Astrocyte of the cerebellum (primary cell): ENCODE measurements around the gene TNS3.

ENCODE experiments used
- DNase-seq: peaks from one replicate; pipeline ENCODE4 v3.0.0-alpha.2; 2011; ENCODE audit warnings: low read depth
- H3K4me3 ChIP-seq: 2 replicates; pipeline ENCODE4 v1.5.1; 2011; ENCODE audit warnings: mild to moderate bottlenecking, low read depth, low read length, moderate library complexity
- in situ Hi-C: cut with HindIII; loops from 2 replicates; pipeline ENCODE4 v1.10.0; 2017; ENCODE audit warnings: low sequenced_read_pairs
- TF ChIP-seq, protein P1 (sequence below): IDR thresholded peaks from 2 replicates; pipeline ENCODE4 v1.5.1; 2012; ENCODE audit warnings: low read length, low read depth, moderate library complexity, mild to moderate bottlenecking; ENCODE audit errors: missing control alignments

TNS3 gene

DNA sequence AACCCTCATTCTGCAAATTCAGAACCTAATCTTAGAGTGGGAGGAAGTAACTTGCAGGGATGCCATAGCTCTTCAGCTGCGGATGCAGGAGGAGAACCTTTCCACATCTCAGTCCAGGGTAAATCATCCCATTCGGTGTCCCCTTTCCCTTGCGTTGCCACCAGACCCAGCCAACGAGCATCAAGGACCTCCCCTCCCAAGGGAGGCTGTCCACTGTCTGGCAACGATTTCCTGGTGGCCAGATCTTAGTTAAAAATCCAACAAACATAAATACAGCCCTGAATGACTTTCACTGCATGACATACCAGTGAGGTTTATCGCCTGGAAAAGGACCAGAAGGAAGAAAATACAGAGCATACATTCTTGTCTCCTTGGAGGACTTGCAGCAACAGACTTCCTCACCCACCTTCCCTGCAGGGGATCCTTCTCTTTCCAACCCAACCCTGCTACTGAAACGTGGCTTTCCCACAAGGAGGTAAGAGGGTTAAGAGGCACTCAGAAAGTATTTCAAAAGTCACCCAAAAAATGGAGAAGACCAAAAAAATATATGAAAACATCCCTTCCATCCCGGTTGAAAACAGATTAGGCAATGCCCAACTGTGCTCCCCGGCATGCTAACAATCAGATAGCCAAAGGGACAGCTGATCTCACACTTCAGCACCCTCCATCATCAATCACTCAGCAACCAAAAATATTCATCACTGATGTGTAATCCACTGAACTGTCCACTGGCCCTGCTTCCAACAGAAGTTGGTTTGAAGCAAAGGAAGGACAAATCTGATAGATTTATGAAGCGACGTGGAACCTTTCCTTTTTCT, 206.6 kb downstream of the TNS3 start:
- H3K4me3 ChIP-seq = no peak overlapping the region
- peak; percentile 72 for DNase-seq
- in situ Hi-C loops = no loop called here
- TF ChIP-seq, protein P1, sequence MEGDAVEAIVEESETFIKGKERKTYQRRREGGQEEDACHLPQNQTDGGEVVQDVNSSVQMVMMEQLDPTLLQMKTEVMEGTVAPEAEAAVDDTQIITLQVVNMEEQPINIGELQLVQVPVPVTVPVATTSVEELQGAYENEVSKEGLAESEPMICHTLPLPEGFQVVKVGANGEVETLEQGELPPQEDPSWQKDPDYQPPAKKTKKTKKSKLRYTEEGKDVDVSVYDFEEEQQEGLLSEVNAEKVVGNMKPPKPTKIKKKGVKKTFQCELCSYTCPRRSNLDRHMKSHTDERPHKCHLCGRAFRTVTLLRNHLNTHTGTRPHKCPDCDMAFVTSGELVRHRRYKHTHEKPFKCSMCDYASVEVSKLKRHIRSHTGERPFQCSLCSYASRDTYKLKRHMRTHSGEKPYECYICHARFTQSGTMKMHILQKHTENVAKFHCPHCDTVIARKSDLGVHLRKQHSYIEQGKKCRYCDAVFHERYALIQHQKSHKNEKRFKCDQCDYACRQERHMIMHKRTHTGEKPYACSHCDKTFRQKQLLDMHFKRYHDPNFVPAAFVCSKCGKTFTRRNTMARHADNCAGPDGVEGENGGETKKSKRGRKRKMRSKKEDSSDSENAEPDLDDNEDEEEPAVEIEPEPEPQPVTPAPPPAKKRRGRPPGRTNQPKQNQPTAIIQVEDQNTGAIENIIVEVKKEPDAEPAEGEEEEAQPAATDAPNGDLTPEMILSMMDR = no peak

DNA sequence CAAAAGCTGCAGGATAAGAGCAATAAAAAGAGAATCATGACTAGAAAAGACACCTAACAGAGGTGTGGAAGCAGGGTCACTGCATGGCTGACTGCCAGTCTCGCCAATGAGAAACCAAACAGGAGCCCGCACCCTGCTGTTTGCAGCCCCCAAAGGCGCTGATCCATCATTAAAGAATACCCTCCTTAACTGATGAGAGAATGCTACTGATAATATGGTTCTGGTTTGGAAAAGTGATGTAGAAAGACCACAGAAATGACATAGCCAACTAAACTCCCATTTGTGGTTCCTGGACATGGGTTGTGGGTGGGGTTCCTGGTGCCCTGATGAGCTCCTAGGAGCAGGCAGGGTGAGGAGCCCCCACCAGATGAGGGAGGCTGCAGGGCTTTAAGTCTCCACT, 207.4 kb downstream of the TNS3 start:
- DNase-seq = no peak
- no peak overlapping the region for H3K4me3 ChIP-seq
- TF ChIP-seq, protein P1 = no peak
- in situ Hi-C loops = no loop called here

DNA sequence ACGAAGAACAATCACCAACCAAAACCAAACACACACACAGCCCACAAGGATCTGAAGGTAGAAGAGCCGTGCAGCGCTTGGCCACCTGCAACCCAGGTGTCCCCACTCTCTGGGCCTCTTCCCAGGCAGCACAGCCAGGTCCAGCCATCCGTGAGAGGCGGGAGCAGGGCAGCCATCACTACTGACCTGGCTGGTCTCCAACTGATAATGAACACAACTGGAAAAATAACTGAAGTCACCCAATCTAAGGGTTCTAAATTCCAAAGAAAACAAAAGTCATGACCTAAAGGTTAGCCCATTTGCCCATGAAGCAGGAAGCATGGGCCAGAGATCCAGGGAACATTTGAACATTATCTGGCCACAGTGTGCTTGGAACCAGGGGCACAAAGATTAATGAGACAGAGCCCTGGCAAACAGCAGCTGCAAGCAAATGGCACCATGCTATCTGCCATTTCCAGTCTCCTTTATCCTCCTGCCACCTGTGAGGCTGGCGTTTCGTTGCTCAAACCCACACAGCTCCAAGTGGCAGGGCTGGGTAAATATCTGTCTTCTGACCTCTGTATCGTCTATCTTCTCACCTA, 207.9 kb downstream of the TNS3 start:
- in situ Hi-C loops = no loop called here
- H3K4me3 ChIP-seq = no peak overlapping the region
- DNase-seq = no peak
- TF ChIP-seq, protein P1 = no peak

DNA sequence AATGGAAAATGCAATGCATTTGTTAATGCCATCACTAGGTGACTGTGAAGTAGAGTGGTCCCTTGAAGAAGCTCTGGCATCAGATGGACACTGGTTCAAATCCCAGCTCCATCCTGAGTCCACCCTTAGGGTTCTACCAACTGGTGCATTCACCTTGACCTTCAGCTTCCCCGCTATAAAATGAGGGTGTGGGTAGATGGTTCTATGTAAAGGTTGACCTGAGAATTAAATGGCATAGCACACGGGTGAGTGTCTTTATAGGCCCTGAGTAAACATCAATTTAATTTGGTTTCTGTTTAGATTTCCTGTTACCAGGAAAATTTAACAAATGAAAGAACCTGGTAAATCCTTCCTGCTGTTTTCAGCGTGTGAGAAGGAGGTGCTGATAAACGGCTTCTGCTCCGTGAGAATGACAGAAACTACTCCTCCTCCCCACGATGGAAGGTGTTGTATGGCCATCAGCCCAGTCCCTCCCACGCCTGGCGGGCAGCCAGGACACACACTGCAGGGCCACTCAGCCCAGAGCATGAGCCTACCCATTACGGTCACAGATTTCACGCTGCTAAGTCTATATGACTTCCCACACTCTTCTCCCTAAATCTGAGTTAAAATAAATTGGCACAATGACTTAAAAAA, 210.1 kb downstream of the TNS3 start:
- DNase-seq = peak; percentile 24
- TF ChIP-seq, protein P1 = no peak
- in situ Hi-C loops = no loop called here
- H3K4me3 ChIP-seq = no peak overlapping the region

DNA sequence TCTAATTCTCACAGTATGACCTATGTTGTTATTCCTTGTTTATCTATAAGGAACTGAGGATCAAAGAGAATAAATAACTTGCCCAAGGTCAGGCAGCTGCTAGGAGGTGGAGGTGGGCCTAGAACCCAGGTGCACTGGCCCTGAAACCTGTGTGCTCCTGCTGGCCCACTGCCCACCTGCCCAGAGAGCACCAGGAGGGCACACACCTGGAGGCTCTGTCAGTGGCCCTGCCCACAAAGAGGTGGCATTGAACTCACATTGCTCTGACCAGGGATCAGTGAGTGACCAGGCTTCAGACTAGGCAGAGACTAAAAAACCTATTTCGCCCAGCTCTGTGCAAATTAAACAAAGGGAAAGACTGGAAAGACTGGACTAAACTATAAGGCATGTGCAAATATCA, 210.6 kb downstream of the TNS3 start:
- DNase-seq = no peak
- in situ Hi-C loops = no loop called here
- TF ChIP-seq, protein P1 = no peak
- H3K4me3 ChIP-seq = no peak overlapping the region

DNA sequence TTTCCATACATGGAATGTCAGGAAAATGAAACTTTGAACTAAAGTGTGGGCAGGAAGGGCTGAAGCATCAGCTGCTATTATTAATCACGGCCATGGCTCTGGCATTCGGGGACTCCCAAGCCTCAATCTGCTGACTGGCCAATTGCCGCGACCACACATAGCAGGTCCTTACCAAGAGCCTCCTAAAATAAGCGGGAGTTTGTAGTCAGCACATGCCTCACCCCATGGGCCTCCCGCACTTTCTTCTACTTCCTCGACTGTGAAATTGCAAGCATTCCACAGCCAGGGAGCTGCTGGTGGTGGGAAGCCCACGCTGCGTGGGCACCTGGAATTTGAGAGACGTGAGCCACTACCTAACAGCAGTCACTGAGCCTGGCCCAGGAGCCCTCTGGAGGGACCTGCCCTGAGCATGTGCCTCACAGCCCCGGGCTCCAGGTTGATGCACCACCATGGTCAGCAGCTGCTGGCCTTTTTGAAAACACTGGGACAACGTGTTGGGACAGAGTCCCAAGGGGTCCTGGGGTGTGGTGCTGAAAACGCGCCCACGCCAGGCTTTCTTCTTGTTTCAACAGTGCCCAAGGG, 211.4 kb downstream of the TNS3 start:
- in situ Hi-C loops = no loop called here
- DNase-seq = peak; percentile 51
- TF ChIP-seq, protein P1 = no peak
- no peak overlapping the region for H3K4me3 ChIP-seq
